ENCODE results near the gene SORCS2. TPM values are rescaled to one million over a fixed set of nuclear protein-coding genes. Genes with fewer than 3 reads are reported as not detected.
"Not testable (repeated sequence)": the region's sequence is repeated elsewhere in the genome, so short reads cannot be mapped to it uniquely, and the experiment has no call there.

The SORCS2 gene
- polyA plus RNA-seq, 1 donor (not counting 4 experiments of a cell fraction or from before 2014, with no cell fraction given) = 0.09 TPM

DNA sequence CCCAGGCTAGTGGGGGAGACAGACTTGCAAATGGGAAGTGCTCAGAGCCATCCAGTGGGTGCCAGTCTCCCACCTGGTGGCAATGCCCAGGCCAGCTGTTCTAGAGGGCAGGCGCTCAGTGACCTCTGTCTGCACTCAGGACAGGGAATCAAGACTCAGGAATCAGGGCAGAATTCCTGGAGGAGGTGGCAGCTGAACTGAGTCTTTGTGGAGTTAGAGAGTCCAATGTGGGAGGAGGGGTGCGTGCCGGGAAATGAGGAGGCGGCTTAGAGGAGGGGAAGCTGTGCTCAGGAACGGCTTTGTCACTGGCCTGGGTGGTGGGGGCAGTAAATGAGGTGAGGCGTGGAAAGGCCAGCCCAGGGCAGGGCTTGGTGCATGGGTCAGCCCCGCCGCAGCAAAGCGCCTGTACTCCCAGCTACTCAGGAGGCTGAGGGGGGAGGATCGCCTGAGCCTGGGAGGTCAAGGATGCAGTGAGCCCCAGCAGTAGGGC is 31.3 kb upstream of the SORCS2 start:
- H3K27me3 ChIP-seq (ENCODE audit: control insufficient read depth, extremely low read depth, insufficient read depth, low read length) = no peaks in the 10 kb centered on the region
- H3K27ac ChIP-seq (ENCODE audit: control insufficient read depth, insufficient read depth, low read length) = no peak overlapping the region
- no peak overlapping the region for H3K4me2 ChIP-seq (ENCODE audit: control insufficient read depth, extremely low read depth, insufficient read depth, low read depth, low read length)
- no peaks in the 10 kb centered on the region for H4K20me1 ChIP-seq (ENCODE audit: control insufficient read depth, extremely low read depth, insufficient read depth, low read length)
- H3K36me3 ChIP-seq (ENCODE audit: control insufficient read depth in 2 of 2, extremely low read depth in 1 of 2, insufficient read depth in 2 of 2, low read length in 2 of 2) = no peaks in the 10 kb centered on the region
- no peak for FAIRE-seq
- DNase-seq (ENCODE audit: low read depth, low spot score) = no peak
- H3K9me1 ChIP-seq (ENCODE audit: control insufficient read depth, extremely low read depth, insufficient read depth, low read length) = no peaks in the 10 kb centered on the region
- no peaks in the 10 kb centered on the region for H3K79me2 ChIP-seq (ENCODE audit: control insufficient read depth, insufficient read depth, low read length)
- no peak overlapping the region for H2AFZ ChIP-seq (ENCODE audit: control insufficient read depth, low read length)
- no peak overlapping the region for H3K9ac ChIP-seq (ENCODE audit: control insufficient read depth, extremely low read depth, insufficient read depth, low read length)
- peaks cover 2% of the 10 kb centered on the region for H3K4me1 ChIP-seq (ENCODE audit: control insufficient read depth, extremely low read depth, insufficient read depth, low read length)
- H3K4me3 ChIP-seq (ENCODE audit: control insufficient read depth in 2 of 3, extremely low read depth in 1 of 3, insufficient read depth in 2 of 3, low read depth in 1 of 3, low read length in 3 of 3) = no peak overlapping the region
- dilution Hi-C loops (cut with MboI; ENCODE audit: extremely low pct_ligation_motif_present, low sequenced_read_pairs) = no loop called here
- no peak for TF ChIP-seq EZH2 (IDR thresholded peaks at IDR 0.05; ENCODE audit: low read length)
- TF ChIP-seq, protein P1, sequence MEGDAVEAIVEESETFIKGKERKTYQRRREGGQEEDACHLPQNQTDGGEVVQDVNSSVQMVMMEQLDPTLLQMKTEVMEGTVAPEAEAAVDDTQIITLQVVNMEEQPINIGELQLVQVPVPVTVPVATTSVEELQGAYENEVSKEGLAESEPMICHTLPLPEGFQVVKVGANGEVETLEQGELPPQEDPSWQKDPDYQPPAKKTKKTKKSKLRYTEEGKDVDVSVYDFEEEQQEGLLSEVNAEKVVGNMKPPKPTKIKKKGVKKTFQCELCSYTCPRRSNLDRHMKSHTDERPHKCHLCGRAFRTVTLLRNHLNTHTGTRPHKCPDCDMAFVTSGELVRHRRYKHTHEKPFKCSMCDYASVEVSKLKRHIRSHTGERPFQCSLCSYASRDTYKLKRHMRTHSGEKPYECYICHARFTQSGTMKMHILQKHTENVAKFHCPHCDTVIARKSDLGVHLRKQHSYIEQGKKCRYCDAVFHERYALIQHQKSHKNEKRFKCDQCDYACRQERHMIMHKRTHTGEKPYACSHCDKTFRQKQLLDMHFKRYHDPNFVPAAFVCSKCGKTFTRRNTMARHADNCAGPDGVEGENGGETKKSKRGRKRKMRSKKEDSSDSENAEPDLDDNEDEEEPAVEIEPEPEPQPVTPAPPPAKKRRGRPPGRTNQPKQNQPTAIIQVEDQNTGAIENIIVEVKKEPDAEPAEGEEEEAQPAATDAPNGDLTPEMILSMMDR (optimal IDR thresholded peaks at IDR 0.05 in 1 of 3, IDR thresholded peaks at IDR 0.05 in 1 of 3, conservative IDR thresholded peaks at IDR 0.05 in 1 of 3; ENCODE audit: extremely low read depth in 1 of 3, insufficient read depth in 2 of 3, low read length in 3 of 3) = no peak
- no peaks in the 10 kb centered on the region for H3K9me3 ChIP-seq (ENCODE audit: control insufficient read depth, low read depth, low read length)

DNA sequence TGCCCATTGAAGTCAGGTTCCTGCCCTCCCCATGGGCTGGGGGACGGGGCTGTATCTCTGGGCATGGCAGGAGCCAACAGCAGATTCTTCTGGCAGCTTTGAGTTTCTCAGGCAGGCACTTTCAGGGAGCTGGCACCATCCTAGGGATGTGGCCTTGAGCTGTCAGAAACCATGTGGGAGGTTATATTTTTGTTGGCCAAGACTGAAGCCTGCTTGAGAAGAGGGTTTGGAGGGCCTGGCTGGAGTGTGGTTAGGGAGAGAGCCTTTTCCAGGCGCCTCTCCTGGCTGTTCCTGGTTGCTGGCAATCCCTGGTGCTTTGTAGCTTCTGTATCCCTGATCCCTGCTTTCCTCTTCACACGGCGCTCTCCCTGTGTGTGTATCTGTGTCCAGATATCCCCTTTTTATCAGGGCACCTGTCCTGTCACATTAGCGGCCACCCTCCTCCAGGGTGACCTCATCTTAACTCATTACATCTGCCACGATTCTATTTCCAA is 30.6 kb upstream of the SORCS2 start:
- Histone ChIP-seq H3K27me3 (ENCODE audit: control insufficient read depth, extremely low read depth, insufficient read depth, low read length) (no peaks in the 10 kb centered on the region), H4K20me1 (ENCODE audit: control insufficient read depth, extremely low read depth, insufficient read depth, low read length) (no peaks in the 10 kb centered on the region), H3K4me3 (ENCODE audit: control insufficient read depth in 2 of 3, extremely low read depth in 1 of 3, insufficient read depth in 2 of 3, low read depth in 1 of 3, low read length in 3 of 3) (no peak overlapping the region), H3K79me2 (ENCODE audit: control insufficient read depth, insufficient read depth, low read length) (no peaks in the 10 kb centered on the region), H3K9me1 (ENCODE audit: control insufficient read depth, extremely low read depth, insufficient read depth, low read length) (no peaks in the 10 kb centered on the region), H3K27ac (ENCODE audit: control insufficient read depth, insufficient read depth, low read length) (no peak overlapping the region), H3K4me1 (ENCODE audit: control insufficient read depth, extremely low read depth, insufficient read depth, low read length) (no peaks in the 10 kb centered on the region), H3K36me3 (ENCODE audit: control insufficient read depth in 2 of 2, extremely low read depth in 1 of 2, insufficient read depth in 2 of 2, low read length in 2 of 2) (no peaks in the 10 kb centered on the region), H2AFZ (ENCODE audit: control insufficient read depth, low read length) (no peak overlapping the region), H3K4me2 (ENCODE audit: control insufficient read depth, extremely low read depth, insufficient read depth, low read depth, low read length) (no peak overlapping the region), H3K9ac (ENCODE audit: control insufficient read depth, extremely low read depth, insufficient read depth, low read length) (no peak overlapping the region), H3K9me3 (ENCODE audit: control insufficient read depth, low read depth, low read length) (no peaks in the 10 kb centered on the region)
- dilution Hi-C loops (cut with MboI; ENCODE audit: extremely low pct_ligation_motif_present, low sequenced_read_pairs) = no loop called here
- no peak for FAIRE-seq
- no peak for TF ChIP-seq EZH2 (IDR thresholded peaks at IDR 0.05; ENCODE audit: low read length)
- TF ChIP-seq, protein P1 (optimal IDR thresholded peaks at IDR 0.05 in 1 of 3, IDR thresholded peaks at IDR 0.05 in 1 of 3, conservative IDR thresholded peaks at IDR 0.05 in 1 of 3; ENCODE audit: extremely low read depth in 1 of 3, insufficient read depth in 2 of 3, low read length in 3 of 3) = no peak
- DNase-seq (ENCODE audit: low read depth, low spot score) = no peak

DNA sequence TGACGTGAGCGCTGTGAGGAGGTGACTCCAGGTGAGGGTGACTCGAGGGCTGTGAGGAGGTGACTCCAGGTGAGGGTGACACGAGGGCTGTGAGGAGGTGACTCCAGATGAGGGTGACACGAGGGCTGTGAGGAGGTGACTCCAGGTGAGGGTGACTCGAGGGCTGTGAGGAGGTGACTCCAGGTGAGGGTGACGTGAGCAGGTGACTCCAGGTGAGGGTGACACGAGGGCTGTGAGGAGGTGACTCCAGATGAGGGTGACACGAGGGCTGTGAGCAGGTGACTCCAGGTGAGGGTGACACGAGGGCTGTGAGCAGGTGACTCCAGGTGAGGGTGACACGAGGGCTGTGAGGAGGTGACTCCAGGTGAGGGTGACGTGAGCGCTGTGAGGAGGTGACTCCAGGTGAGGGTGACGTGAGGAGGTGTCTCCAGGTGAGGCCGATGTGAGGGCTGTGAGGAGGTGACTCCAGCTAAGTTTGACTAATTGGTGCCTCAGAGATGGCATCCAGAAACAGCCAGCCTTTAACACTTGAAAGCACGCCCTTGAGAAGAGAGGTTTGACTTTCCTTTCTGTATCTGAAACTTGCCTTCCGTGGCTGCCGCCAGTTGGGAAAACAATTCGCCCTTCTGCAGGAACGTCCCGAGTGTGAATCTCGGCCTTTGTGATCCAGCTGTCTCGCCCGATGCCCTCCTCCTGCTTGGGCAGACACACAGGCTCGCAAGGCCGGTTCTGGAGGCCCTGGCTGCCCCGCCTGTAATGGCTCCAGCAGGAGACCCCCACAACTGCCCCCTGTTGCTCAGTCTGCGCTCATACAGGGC is 27.1 kb upstream of the SORCS2 start:
- H3K9me3 ChIP-seq (ENCODE audit: control insufficient read depth, low read depth, low read length); H4K20me1 ChIP-seq (ENCODE audit: control insufficient read depth, extremely low read depth, insufficient read depth, low read length); H3K9me1 ChIP-seq (ENCODE audit: control insufficient read depth, extremely low read depth, insufficient read depth, low read length); H3K4me2 ChIP-seq (ENCODE audit: control insufficient read depth, extremely low read depth, insufficient read depth, low read depth, low read length); H3K36me3 ChIP-seq (ENCODE audit: control insufficient read depth in 2 of 2, extremely low read depth in 1 of 2, insufficient read depth in 2 of 2, low read length in 2 of 2); H3K27ac ChIP-seq (ENCODE audit: control insufficient read depth, insufficient read depth, low read length); H3K79me2 ChIP-seq (ENCODE audit: control insufficient read depth, insufficient read depth, low read length); H3K4me3 ChIP-seq (ENCODE audit: control insufficient read depth in 2 of 3, extremely low read depth in 1 of 3, insufficient read depth in 2 of 3, low read depth in 1 of 3, low read length in 3 of 3); H3K9ac ChIP-seq (ENCODE audit: control insufficient read depth, extremely low read depth, insufficient read depth, low read length); dilution Hi-C loops (cut with MboI; ENCODE audit: extremely low pct_ligation_motif_present, low sequenced_read_pairs); DNase-seq (ENCODE audit: low read depth, low spot score); H3K27me3 ChIP-seq (ENCODE audit: control insufficient read depth, extremely low read depth, insufficient read depth, low read length); H3K4me1 ChIP-seq (ENCODE audit: control insufficient read depth, extremely low read depth, insufficient read depth, low read length); H2AFZ ChIP-seq (ENCODE audit: control insufficient read depth, low read length): not testable (repeated sequence)
- peak; percentile 93 for FAIRE-seq

Measured in keratinocyte (primary cell).